Stimulated activated CD4-positive, alpha-beta T cell treated with anti-CD3 and anti-CD28 coated beads, Interleukin-12 subunit alpha, Interleukin-12 subunit beta, amount 100 ng/mL, for 4 hours (primary cell): Measurements from ENCODE around the gene AMDHD1.
A peak's percentile ranks its signal among the peaks of the same experiment; 100 is the strongest.

Experiments used
- DNase-seq: peaks from one replicate; pipeline ENCODE4 v3.0.0-alpha.2; 2020

Gene AMDHD1, protein sequence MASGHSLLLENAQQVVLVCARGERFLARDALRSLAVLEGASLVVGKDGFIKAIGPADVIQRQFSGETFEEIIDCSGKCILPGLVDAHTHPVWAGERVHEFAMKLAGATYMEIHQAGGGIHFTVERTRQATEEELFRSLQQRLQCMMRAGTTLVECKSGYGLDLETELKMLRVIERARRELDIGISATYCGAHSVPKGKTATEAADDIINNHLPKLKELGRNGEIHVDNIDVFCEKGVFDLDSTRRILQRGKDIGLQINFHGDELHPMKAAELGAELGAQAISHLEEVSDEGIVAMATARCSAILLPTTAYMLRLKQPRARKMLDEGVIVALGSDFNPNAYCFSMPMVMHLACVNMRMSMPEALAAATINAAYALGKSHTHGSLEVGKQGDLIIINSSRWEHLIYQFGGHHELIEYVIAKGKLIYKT

DNA sequence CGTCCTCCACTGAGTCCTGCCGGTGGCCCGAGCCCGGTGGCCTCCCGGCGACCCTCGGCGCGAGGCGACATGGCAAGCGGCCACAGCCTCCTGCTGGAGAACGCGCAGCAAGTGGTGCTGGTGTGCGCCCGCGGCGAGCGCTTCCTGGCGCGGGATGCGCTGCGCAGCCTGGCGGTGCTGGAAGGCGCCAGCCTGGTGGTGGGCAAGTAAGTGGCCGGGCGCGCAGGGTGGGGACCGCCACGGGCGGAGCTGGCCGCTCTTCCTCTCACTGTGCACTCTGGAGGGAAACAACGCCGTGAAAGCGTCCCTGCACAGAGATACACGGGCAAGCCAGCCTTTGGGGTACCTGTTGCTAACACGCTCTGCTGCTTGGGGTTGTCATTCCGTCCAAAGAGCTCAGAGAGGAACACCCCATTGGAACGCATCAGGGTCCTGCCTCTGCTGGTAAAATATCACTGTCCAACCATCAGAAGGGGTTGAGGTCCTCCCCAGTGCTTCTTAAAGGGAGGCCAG, at the start of gene AMDHD1:
AMDHD1 (plus strand) TSS at position 2 of the 513 bp plus-strand sequence; CDS start at position 70, 68 bp downstream.
- peak; percentile 58 for DNase-seq

DNA sequence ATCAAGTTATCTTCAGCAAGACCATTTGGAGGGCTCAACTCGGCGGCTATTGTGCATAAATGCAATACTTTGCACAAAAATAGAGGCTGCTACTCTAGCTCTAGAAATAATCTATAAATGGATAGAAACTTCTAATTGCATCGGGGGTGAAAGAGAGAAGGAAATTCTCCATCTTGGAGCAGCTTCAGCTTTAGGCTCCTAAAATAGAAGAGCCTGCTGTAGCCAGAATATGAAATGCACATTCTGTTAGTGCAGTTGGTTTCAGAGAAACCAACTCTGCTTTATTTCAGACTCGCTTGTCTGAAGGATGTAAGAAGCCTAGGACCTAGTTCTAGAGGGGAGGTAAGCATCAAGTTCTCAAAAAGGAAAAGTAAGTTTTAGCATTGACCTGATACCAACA, 46.3 kb upstream of the AMDHD1 start:
- DNase-seq = no peak

DNA sequence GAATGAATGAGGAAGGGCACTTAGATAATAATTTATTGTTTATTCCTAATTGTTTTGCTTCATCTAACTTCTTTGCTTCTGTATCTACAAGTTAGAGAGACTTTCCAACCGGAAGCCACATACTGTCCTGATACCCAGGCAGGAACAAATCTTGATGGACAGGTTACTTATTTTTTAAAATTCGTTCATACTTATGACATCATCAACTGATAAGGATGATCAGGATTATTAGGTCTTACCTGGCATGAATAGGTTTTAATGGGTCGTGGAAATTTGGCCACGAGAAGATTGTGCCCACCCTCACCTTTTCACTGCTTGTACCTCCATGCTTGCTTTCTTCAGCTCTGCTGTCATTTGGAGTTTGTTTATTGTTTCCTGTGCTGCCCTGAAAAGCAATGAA, 45.0 kb upstream of the AMDHD1 start:
- DNase-seq = no peak

DNA sequence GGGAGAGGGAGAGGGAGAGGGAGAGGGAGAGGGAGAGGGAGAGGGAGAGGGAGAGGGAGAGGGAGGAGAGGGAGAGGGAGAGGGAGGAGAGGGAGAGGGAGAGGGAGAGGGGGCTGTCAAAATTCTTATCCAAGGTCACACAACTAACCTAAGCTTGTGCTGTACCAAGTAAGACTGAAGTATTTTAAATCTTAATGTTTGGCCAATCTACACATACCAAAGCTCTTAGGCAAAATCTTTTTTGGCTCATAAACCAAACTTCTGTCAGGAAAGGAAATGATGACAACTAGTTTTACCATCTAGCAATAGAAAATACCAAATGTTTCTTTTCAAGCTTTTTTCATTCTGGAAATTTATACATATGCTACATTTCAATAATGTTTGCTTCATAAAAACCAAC, 34.6 kb upstream of the AMDHD1 start:
- DNase-seq = no peak

DNA sequence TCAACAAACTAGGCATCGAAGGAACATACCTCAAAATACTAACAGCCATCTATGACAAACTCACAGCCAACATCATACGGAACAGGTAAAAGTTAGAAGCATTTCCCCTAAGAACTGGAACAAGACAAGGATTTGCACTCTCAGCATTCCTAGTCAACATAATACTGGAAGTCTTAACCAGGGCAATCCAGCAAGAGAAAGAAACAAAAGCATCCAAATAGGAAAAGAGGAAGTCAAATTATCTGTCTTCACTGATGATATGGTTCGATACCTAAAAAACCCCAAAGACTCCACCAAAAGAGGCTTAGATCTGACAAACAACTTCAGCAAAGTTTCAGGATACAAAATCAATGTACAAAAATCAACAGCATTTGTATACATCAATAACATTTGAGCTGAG, 33.3 kb upstream of the AMDHD1 start:
- no peak for DNase-seq

DNA sequence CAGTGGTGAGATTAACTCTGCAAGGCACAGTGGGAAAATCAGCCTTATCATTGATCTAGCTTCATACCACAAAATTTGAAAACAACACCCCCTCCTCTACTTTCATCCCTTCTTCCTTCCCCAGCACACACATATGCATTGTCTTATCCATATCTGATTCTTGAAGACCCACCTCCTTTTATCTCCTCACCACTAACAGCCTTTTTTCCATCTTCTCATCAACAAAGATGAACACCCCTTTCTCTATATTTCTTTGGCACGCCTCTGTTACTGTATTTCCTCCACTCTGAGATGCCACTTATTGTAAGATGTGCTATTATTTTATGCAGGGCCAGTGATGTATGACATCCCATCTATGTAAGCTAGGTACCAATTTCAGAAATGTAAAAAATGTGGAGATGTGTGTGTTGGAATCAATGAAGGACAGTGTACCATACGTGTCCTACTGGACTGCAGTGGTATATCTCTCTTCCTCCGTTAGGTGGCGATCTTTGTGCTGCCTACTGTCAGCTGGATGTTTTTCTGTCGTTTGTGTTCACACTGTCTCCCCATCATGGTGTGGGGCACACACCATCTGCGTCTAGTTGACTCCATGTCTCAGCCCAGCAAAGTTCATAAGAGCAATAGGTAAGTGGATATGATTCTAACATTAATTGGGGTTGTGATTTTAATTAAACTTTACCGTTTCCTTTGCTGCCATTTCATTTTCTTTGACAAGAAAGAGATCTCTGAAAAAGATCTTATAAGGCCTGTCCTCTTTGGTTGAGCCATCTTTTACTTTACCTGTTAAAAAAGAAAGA, 24.7 kb upstream of the AMDHD1 start:
- peak; percentile 8 for DNase-seq

DNA sequence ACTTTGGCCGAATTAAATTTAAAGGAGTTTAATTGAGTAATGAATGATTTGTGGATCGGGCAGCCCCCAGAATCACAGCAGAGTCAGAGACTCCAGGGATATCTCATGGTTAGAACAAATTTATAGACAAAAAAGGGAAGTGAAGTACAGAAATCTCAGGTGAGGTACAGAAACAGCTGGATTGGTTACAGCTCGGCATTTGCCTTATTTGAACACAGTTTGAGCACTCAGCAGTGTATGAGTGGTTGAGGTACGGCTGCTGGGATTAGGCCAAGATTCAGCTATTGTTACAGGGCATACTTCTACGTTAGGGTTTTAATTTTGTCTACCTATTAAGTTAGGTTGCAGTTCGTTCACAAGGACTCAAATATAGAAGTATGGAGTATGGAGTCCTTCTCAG, 24.0 kb upstream of the AMDHD1 start:
- no peak for DNase-seq

DNA sequence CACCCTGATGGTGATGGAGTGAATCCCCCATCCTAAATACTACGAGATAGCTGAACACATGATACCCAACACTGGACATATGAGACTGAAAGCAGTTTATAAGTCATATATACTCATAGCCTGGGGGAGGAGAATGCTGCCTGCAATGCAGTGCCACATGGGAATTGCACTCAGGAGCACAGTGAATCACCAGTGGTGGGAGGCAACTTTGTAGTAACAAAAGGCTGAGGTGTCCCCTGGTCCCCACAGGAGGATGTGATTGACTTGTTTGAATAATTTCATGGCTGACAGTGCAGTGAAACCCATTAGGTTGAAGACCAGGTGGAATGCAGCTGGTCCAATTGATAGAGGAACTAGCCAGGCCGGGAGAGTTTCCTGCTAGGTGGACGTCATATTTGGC, 20.9 kb upstream of the AMDHD1 start:
- DNase-seq = no peak

DNA sequence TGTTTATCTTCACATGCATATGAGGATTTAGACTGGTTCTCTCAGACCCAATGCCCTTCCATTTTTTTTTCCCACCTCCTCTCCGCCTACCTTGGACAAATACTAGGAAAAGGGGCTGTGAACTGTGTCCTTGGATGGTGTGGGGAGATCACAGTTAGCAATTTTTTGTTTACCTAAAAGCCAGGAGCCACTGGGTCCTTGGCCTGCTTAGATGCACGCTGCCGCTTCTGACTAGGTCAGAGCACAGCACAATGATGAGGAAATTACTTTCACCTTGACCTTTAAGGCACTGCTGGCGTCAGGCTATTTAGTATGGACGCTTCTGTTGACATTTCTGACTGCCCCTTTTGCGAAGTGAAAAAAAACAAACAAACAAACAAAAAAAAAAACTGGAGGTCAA, 2.6 kb upstream of the AMDHD1 start:
- no peak for DNase-seq

DNA sequence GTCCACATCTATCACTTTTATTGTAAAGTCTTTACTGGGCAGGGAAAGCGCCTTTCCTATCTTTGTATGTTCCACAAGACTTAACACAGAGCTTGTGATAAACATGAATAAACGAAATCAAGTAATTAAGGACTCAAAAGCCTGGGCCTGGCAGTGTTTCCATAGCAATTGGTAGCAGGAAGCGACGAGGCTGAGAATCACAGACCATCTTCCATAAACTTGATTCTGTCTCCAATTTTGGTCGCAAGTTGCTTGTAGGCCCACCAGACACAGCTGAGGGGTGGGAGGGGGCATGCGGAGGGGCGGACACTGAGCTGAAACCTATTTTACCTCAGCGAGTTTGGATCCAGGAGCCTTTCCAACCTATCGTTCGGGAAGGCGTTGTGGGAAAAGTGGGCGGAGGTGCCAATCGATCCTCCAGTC, 1.0 kb upstream of the AMDHD1 start:
- no peak for DNase-seq

DNA sequence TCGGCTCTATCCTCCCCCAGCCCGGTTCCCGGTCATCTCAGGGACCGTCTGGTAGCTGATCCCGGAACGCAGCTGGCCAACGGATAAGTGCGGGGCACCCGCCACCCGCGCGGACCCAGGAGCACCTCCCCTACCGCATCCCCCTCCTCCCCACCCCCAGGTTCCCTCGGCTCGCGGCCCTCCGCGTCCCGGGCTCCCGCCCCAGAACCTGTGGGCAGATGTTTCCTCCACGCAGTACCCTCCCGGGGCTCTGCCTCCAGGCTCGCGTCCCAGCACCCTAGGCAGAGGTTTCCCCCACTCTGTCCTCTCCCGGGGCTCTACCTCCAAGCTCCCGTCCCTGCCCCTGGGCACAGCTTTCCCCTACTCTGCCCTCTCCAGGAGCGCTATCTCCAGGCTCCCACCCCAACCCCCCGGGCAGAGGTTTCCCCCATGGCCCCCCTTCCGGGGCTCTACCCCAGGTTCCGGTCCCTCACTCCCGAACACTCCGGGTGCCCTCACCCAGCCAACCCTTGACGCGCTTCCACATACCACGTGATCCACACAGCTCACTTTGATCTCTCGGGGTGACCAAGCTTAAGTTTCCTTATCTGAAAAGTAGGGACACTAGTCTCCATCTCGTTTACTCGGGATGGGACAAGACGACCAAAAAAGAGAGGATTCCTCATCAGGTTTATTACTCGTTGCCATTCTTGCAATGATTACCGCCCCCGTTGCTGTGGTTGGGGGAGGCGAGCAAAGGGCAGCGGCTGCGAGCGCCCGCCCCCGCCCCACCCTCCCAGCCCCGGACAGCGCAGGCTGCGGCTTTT, 404 bp upstream of the AMDHD1 start, which contains the start of gene CCDC38:
CCDC38 (minus strand) TSS at position 91 of the 806 bp plus-strand sequence. CDS start 6,105 bp downstream, outside the sequence.
- peak; percentile 77 for DNase-seq

DNA sequence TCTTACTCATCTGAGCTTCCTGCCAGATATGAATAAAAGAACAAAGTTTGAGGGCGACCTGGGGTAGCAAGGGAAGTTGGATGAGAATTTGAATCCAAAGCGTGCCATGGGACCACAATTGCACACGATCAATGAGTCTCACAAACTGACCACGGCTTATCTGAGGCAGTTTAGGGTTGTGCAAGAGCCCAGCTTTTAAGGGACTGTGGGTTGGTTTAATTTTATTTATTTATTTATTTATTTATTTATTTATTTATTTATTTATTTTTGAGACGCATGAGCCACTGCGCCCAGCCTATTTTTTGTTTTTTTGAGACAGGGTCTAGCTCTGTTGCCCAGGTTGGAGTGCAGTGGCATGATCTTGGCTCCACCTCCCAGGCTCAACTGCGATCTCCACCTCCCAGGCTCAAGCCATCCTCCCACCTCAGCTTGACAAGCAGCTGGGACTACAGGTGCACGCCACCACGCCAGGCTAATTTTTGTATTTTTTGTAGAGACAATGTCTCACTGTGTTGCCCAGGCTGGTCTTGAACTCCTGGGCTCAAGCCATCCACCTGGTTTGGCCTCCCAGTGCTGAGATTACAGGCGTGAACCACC, 1.1 kb downstream of the AMDHD1 start:
- no peak for DNase-seq

DNA sequence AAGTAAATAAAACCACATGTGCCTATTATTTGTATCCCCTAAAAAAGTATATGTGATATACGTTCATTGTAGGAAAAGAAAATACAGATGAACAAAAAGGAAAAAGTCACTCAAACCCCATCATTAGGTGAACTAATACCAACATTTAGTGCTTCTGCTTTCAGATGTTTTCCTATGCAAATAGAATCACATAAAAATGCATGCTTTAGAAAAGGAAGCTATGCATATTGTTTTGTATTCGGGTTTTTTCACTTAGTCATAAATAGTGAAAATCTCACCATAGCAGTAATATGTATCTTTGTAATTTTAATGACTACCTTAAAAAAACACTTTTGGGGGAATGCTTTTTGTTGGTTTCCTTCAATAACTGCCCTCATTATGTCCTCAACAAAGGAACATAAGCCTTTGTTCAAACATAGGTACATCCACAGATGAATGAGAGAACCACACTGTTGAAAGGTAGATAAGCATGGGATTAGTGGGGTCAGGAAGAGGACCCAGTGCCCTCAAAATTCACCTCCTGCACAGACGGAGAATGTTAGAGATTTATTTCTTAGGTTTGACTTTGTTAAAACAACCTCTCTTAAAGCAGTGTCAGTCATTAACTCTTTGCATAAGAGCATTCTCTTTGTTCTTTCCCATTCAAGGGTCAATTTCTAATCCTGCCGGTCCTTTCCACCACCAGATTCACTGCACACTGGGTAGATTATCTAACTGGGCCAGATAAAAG, 6.5 kb downstream of the AMDHD1 start:
- no peak for DNase-seq

DNA sequence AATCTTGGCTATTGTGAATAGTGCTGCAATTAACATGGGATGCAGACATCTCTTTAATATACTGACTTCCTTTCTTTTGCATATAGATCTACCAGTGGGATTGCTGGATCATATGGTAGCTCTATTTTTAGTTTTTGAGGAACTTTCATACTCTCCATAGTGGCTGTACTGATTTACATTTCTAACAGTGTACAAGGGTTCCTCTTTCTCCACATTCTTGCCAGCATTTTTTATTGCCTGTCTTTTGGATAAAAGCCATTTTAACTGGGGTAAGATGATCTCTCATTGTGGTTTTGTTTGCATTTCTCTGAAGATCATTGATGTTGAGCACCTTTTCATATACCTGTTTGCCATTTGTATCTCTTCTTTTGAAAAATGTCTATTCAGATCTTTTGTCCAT, 8.4 kb downstream of the AMDHD1 start:
- DNase-seq = no peak

DNA sequence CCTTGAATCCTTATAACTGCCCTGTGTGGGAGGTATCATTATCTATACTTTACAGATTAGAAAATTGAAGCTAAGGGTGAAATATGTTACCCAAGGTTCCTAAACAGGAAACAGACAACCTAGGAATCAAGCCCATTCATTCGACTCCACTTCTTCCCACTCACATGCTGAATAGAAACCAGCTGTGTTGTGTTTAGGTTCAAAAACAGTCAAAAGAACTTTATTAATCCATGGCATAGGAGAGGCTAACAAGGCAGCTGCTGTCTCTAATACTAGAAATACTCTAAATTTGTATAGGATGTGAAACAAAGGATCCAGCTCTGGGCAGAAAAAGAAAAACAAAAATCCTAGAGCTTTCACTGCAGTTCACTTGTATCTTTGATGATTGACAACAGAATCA, 9.9 kb downstream of the AMDHD1 start:
- DNase-seq = no peak

DNA sequence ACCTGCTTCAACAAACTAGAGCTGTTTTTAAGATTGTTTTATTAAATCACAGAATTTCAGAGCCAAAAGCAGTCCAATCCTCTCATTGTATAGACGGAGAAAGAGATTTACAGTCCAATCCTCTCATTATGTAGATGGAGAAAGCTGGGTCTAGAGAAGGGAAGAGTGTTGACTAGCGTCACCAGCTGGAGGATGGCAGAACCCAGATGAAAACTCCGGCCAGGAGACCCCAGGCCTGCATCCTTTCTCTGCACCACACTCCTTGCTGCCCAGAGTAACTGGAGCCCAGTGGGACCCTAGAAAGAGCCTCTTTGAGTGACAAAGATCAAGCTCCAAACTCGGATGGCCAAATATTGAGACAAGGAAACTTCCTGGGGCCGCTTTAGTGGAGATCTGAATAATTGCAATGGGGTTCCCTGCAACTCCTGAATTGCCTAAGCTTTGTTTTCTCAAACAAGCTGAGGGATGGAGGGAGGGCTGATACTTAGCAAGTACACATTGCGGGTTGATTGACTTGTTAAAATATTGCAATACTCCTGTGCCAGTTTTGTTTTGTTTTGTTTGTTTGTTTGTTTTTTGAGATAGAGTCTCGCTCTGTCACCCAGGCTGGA, 12.5 kb downstream of the AMDHD1 start:
- no peak for DNase-seq

DNA sequence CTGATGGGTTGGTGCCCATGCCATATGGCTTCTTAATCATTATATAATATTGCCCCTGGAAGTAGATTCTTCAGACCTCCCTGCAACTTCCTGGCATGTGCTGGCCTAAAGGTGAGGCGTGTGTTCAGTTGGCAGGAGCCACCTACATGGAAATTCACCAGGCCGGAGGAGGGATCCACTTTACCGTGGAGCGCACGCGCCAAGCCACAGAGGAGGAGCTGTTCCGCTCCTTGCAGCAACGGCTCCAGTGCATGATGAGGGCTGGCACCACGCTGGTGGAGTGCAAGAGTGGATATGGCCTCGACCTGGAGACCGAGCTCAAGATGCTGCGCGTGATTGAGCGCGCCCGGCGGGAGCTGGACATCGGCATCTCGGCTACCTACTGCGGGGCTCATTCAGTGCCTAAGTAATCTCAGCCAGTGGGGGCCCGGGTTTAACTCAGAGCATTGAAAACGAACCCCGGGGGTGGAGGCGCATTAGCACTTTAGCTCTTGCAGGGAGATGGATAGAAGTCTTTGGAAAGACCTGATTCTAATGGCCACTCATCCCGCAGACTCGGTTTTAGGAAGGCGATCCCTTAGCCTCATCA, 13.5 kb downstream of the AMDHD1 start:
- no peak for DNase-seq

DNA sequence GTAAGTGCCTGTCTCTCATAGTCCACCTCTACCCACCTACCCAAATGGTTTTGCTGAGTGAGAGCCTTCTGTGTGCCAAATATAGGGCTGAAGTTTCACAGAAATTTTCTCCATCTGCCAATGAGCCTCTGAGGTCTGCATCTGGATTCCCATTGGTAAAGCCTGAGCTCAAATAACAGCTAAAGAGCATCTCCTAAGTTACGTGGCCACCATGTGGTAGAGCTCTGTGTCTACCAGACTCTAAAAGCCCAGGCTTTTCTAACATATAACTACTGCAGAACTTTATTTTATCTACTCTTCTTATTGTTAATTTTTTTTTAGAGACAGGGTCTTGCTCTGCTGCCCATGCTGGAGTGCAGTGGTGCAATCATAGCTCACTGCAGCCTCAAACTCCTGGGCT, 16.0 kb downstream of the AMDHD1 start:
- DNase-seq = no peak

DNA sequence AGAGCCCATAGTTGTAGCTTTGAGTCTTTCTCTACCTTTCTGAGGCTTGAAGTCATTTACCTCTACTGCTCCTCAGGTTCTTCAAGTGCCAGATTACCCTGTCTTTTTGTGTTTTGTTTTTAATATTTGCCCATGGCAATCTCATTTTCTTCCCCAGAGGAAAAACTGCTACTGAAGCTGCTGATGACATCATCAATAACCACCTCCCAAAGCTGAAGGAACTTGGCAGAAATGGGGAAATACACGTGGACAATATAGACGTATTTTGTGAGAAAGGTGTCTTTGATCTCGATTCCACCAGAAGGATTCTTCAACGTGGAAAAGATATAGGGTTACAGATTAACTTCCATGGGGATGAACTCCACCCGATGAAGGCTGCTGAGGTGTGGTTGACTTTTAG, 17.1 kb downstream of the AMDHD1 start:
- DNase-seq = no peak

DNA sequence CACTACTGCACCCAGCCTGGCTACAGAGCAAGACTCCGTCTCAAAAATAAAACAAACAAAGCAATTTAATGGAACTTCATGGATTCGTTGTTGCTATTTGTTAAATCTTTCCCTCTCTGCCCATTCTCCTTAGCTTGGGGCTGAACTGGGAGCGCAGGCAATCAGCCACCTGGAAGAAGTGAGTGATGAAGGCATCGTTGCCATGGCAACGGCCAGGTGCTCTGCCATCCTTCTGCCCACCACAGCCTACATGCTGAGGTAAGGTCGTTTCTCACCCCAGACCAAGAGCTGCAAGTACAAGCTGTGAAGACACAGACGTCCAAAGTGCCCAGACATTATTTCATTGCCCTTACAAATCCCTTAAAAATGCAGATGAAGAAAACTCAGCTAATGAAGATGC, 19.1 kb downstream of the AMDHD1 start:
- no peak for DNase-seq

DNA sequence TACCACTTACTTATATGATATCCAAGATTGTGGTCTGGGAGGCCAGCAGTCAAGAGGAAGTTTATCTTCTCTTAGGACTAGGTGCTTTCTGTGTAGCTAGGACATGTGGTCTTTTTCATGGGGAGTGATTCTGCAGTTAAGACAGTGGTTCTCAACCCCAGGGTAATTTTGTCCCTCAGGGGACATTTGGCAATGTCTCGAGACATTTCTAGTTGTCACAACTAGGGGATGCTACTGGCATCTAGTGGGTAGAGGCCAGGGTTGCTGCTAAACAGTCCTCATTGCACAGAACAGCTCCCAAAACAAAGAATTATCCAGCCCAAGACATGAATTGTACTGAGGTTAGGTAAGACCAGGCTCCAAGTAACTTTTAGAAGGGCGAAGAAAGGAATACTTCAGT, 20.0 kb downstream of the AMDHD1 start:
- no peak for DNase-seq
